LNCaP clone FGC (cell line): Measurements from ENCODE around the gene GPC5.

ENCODE experiments used
- DNase-seq: peaks from one replicate; pipeline ENCODE4 v3.0.0-alpha.2; 2011; ENCODE audit warnings: low read depth
- H3K4me3 ChIP-seq: 2 replicates; pipeline ENCODE4 v1.5.1; 2011; ENCODE audit warnings: mild to moderate bottlenecking, low read depth, low read length, control low read depth
- CTCF ChIP-seq: IDR thresholded peaks from 2 replicates; pipeline ENCODE4 v1.5.1; 2012; ENCODE audit warnings: mild to moderate bottlenecking; ENCODE audit not compliant: control insufficient read depth, insufficient read depth; ENCODE audit errors: extremely low read depth

GPC5 gene

DNA sequence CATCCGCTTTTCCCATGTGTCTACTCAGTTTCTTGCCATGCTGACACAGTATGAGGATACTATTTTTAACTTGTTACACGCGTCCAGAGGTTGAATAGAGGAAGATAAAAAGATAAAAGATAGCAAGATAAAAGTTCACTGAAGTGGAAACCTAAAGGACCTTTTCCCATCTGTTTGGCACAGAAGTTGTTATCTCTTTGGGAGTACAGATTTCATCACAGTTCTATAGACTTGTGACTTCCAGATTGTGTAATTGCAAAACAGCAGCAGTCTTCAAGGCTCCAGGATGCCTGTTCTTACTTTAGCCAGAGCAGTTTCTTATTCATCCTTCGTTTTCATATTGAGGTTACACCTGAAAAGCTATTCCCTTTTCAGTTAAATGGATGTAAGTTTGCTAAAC, 369.2 kb downstream of the GPC5 start:
- H3K4me3 ChIP-seq = no peak overlapping the region
- no peak for TF ChIP-seq CTCF
- no peak for DNase-seq

DNA sequence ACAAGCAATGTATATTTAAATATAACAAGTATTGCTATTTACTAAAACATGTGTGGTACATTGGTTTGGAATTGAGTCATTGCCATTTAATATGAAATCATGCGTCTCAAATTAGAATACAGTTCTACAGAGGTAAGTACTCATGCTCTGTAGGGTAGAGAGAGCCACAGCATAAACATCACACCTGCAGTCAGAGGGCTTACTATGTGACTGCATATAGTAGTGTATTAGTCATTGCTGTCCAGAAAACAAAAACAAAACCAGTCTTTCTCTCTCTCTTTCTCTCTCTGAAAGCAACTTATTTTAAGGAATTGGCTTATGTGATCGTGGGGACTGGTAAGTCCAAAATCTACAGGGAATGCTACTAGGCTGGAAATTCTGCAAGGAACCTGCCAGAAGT, 370.3 kb downstream of the GPC5 start:
- no peak for TF ChIP-seq CTCF
- H3K4me3 ChIP-seq = no peak overlapping the region
- DNase-seq = no peak

DNA sequence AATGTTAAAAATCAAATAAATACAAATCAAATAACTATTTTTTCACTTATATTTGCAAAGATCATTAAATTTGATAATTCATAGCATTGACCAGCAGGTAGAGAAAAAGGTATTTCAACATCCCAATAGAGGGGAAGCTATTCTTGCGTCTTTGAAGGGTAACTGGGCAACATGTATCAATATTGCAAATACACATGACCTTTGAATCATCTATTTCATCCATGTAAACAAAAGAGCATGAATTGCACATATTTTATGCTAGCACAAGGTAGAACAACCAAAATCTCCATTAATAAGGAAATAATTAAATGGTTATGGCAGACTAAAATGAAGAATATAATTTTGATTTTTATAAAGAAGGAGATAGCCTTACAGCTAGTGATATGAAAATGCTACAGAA, 372.8 kb downstream of the GPC5 start:
- no peak overlapping the region for H3K4me3 ChIP-seq
- DNase-seq = no peak
- TF ChIP-seq CTCF = no peak

DNA sequence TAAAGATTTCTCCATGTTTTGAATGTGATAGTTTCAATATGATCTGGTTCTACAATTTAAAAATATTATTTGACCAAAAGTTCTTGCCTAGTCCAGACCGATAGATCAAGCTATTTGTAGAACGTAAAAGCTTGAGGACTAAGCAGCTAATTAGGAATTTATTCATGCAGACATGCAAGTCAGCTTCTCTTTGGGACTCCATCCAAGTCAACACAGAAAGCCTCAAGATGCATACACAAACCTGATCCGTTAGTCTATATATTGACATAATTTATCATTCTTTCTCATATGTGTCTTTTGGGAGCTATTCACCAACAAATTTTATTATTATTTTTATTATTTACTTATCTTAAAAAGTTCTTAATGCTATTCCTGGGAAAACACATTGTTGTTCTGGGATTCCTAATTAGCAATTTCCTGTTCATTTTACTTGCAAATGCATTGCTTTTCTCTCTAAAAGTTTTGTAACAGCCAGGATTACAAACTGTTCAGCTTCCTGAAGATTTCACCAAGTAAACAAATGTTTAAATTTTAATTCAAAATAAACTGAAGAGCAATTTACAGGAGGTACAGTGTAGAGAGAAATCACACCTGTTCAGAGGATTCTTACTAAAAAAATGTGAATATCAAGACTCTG, 375.3 kb downstream of the GPC5 start:
- no peak for DNase-seq
- no peak overlapping the region for H3K4me3 ChIP-seq
- TF ChIP-seq CTCF = no peak

DNA sequence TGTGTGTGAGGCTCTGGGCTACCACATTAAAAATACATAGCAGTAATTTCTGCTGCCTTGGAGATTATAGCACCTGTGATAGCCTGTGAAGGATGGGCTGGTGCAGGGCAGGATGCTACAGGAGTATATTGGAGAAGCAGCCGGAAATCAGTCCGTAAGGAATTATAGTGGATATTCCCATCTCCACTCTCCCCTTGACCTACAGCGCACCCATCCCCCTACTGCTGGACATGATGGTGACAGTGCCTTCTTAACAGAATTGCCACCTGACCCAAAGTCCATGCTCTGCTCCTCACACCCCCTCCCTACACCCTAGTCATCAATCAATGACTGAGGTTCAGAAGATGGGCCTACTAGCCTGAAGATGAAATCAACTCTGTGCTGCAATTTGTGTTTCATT, 376.0 kb downstream of the GPC5 start:
- no peak overlapping the region for H3K4me3 ChIP-seq
- TF ChIP-seq CTCF = no peak
- DNase-seq = no peak

DNA sequence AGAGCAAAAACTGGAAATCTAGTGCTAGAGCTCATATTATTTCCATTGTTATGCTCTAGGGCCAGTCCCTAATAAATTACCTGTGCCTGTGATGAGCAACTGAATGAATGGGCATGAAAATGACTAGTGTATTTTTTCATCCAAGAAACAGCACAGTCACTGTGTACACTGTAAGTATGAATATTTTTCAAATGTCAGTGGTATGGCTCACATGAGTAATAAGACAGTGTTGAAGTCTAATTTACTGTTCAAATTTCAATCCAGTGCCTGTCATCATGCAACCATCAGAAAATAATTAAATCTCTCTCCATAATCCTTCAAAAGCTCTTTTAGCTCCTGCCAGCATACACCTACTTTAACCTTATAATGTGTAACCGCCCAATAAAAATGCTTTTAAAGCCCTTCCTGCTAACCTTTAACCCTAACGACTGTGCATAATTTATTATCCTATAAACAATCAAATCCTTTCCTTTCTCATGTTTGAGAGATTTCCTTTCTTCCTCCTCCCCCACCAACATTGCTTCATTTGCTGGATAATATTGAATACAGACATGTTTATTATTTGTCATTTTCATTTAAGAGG, 378.3 kb downstream of the GPC5 start:
- no peak overlapping the region for H3K4me3 ChIP-seq
- no peak for TF ChIP-seq CTCF
- no peak for DNase-seq

DNA sequence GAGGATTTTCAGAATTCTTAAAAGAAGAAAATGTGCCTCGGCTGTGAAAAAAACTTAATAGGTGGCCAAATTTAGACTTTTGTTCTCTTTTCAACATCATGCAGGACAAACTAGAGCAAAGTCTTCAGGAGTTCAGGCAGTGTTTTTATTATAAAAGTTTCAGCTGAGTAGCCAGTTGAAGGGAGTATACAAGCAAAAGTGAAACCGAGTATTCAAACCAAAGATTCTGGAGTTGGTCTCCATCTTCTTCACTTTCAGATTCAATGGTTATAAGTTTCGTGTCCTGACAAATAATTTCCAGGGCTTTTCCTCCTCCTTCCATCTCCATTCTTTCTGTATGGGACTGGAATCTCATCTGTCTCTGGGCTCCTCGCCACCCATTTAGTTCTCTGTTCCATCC, 379.7 kb downstream of the GPC5 start:
- TF ChIP-seq CTCF = no peak
- no peak overlapping the region for H3K4me3 ChIP-seq
- no peak for DNase-seq
